OCI-LY7 (cell line): ENCODE data around the gene ATXN3. TPM values are rescaled to one million over a fixed set of nuclear protein-coding genes. Genes with fewer than 3 reads are reported as not detected.

Source experiments
- BruUV-seq: library from RNA; stranded (reverse); fragments of 400-500 nt; replicated peaks from 2 replicates; lab custom pipeline; 2021; lab: Mats Ljungman, UMichigan
- CTCF ChIA-PET: fragments of 300-600 bp; sonication (Branson Sonifier 250); formaldehyde crosslinking; loops from one replicate; lab custom pipeline; 2022; ENCODE audit warnings: antibody characterized with exemption; ENCODE audit not compliant: unreplicated experiment; lab: Charles Lee
- POLR2A ChIA-PET: fragments of 300-600 bp; sonication (Branson Sonifier 250); formaldehyde crosslinking; loops from one replicate; lab custom pipeline; 2022; ENCODE audit warnings: antibody characterized with exemption; lab: Charles Lee
- DNase-seq: peaks from one replicate; pipeline ENCODE4 v3.0.0-alpha.2; 2015; ENCODE audit warnings: low spot score
- H2AFZ ChIP-seq: fragments of 200-600 bp; sonication (generic), shearing (Covaris generic); 2 replicates; pipeline ENCODE4 v1.6.1; 2014; ENCODE audit warnings: mild to moderate bottlenecking, antibody characterized with exemption, low read length, moderate library complexity
- H3K27ac ChIP-seq: fragments of 200-600 bp; sonication (generic); 2 replicates; pipeline ENCODE4 v1.5.1; 2014; ENCODE audit warnings: mixed run types, low read depth, mild to moderate bottlenecking, moderate library complexity, low read length, inconsistent platforms; ENCODE audit not compliant: poor library complexity, severe bottlenecking
- H3K36me3 ChIP-seq: fragments of 200-600 bp; sonication (generic); 2 replicates; pipeline ENCODE4 v1.6.1; 2014; ENCODE audit warnings: mild to moderate bottlenecking, antibody characterized with exemption, low read length, moderate library complexity, mixed read lengths; ENCODE audit not compliant: insufficient read depth
- H3K4me1 ChIP-seq: fragments of 200-600 bp; sonication (generic); 2 replicates; pipeline ENCODE4 v1.5.1; 2014; ENCODE audit warnings: mild to moderate bottlenecking, low read length; ENCODE audit not compliant: insufficient read depth, poor library complexity, severe bottlenecking
- H3K4me2 ChIP-seq: fragments of 200-600 bp; sonication (generic); 2 replicates; pipeline ENCODE4 v1.6.1; 2014; ENCODE audit warnings: mild to moderate bottlenecking, low read length
- H3K4me3 ChIP-seq: fragments of 200-600 bp; sonication (generic); 2 replicates; pipeline ENCODE4 v1.5.1; 2014; ENCODE audit warnings: mild to moderate bottlenecking, low read depth, low read length; ENCODE audit not compliant: poor library complexity, severe bottlenecking
- H3K79me2 ChIP-seq: fragments of 200-600 bp; sonication (generic); 2 replicates; pipeline ENCODE4 v1.6.1; 2016; ENCODE audit warnings: low read depth, mild to moderate bottlenecking, low read length, moderate library complexity, mixed read lengths; ENCODE audit not compliant: insufficient read depth
- H3K9me2 ChIP-seq: fragments of 200-600 bp; sonication (generic); 2 replicates; pipeline ENCODE4 v1.6.1; 2016; ENCODE audit warnings: mild to moderate bottlenecking, low read length, mixed read lengths; ENCODE audit not compliant: insufficient read depth
- H3K9me3 ChIP-seq: fragments of 200-600 bp; sonication (generic); 2 replicates; pipeline ENCODE4 v1.6.1; 2014; ENCODE audit warnings: mild to moderate bottlenecking, mixed run types, low read length, mixed read lengths
- H4K20me1 ChIP-seq: fragments of 200-600 bp; sonication (generic); 2 replicates; pipeline ENCODE4 v1.6.1; 2014; ENCODE audit warnings: mild to moderate bottlenecking, antibody characterized with exemption, low read length, moderate library complexity, mixed read lengths; ENCODE audit not compliant: insufficient read depth
- CTCF ChIP-seq: fragments of 200-600 bp; sonication (generic); conservative IDR thresholded peaks from 2 replicates; pipeline ENCODE4 v1.5.1; 2014; ENCODE audit warnings: mild to moderate bottlenecking, antibody characterized with exemption, low read length, moderate library complexity, mixed read lengths
- EZH2phosphoT487 ChIP-seq: fragments of 200-600 bp; sonication (generic); IDR thresholded peaks from 2 replicates; pipeline ENCODE4 v1.6.1; 2018; ENCODE audit warnings: low read depth, borderline replicate concordance, mild to moderate bottlenecking, mixed run types, antibody characterized with exemption, low read length, moderate library complexity, mixed read lengths
- intact Hi-C: fragments of 100-400 bp; cut with micrococcal nuclease; formaldehyde crosslinking; loops from one replicate; pipeline ENCODE4 v1.10.0; 2022; ENCODE audit not compliant: unreplicated experiment
- total RNA-seq, 2 experiments: library from RNA; depleted of rRNA in 1 of 2; stranded (reverse); fragments of >200 nt in 1 of 2; shearing (Covaris generic) in 1 of 2; gene quantifications; 2 replicates each; pipeline ENCODE4 v1.2.3, GENCODE V29; 2014 to 2022

The ATXN3 gene
- total RNA-seq, 2 experiments from 2014 or later = 21.3 to 24.6 TPM

GRCh38 chr14:92121207-92121669 is 14.9 kb upstream of the ATXN3 start:
- TSS peak; percentile 79 for BruUV-seq
- Histone ChIP-seq H2AFZ (peak overlapping the region; percentile 71), H4K20me1 (no peaks in the 10 kb centered on the region), H3K4me1 (peaks cover 16% of the 10 kb centered on the region), H3K79me2 (peaks cover 60% of the 10 kb centered on the region), H3K4me2 (peak overlapping the region; percentile 92), H3K4me3 (peak overlapping the region; percentile 89), H3K36me3 (peaks cover 68% of the 10 kb centered on the region), H3K9me2 (no peaks in the 10 kb centered on the region), H3K27ac (peak overlapping the region; percentile 61), H3K9me3 (no peaks in the 10 kb centered on the region)
- ChIA-PET CTCF (interaction anchor here (0.8 to 1.8 kb wide), 2 partner anchors 15 to 31 kb away, joined by 3 to 7 read pairs; partner anchors contain the start of gene ATXN3), POLR2A (interaction anchor here (0.5 to 5.4 kb wide), 7 partner anchors 10 to 1123 kb away, joined by 3 to 33 read pairs (median 5); partner anchors contain the start of genes ATXN3 and TRIP11)
- DNase-seq = peak; percentile 52
- TF ChIP-seq EZH2phosphoT487 (no peak), CTCF (no peak)
- intact Hi-C loops = loop anchor here (1.0 kb wide), 1 partner anchor 15 kb away; the partner anchor contains the start of gene ATXN3

GRCh38 chr14:92109490-92109889 is 3.1 kb upstream of the ATXN3 start:
- no peaks in the 10 kb centered on the region for H3K36me3 ChIP-seq
- H3K4me3 ChIP-seq = no peak overlapping the region
- intact Hi-C loops = no loop called here
- H3K9me3 ChIP-seq = no peaks in the 10 kb centered on the region
- peaks cover 14% of the 10 kb centered on the region for H3K79me2 ChIP-seq
- CTCF ChIA-PET = interaction anchor here (1.1 kb wide), 1 partner anchor 13 kb away, joined by 3 read pairs; no protein-coding TSS in a partner anchor
- no peak overlapping the region for H3K4me2 ChIP-seq
- H3K27ac ChIP-seq = no peak overlapping the region
- DNase-seq = no peak
- H3K4me1 ChIP-seq = peaks cover 36% of the 10 kb centered on the region
- no peaks in the 10 kb centered on the region for H3K9me2 ChIP-seq
- no peaks in the 10 kb centered on the region for H4K20me1 ChIP-seq
- POLR2A ChIA-PET = interaction anchor here (0.6 to 0.7 kb wide), 3 partner anchors 8 to 42 kb away, joined by 4 to 7 read pairs (median 7); partner anchors contain the start of gene NDUFB1
- no peak overlapping the region for H2AFZ ChIP-seq
- BruUV-seq = no TSS peak
- no peak for TF ChIP-seq EZH2phosphoT487
- no peak for TF ChIP-seq CTCF
